ENCODE results near the gene BRD8. TPM values are rescaled to one million over a fixed set of nuclear protein-coding genes. Genes with fewer than 3 reads are reported as not detected.
A peak's percentile ranks its signal among the peaks of the same experiment; 100 is the strongest.

BRD8 gene, protein sequence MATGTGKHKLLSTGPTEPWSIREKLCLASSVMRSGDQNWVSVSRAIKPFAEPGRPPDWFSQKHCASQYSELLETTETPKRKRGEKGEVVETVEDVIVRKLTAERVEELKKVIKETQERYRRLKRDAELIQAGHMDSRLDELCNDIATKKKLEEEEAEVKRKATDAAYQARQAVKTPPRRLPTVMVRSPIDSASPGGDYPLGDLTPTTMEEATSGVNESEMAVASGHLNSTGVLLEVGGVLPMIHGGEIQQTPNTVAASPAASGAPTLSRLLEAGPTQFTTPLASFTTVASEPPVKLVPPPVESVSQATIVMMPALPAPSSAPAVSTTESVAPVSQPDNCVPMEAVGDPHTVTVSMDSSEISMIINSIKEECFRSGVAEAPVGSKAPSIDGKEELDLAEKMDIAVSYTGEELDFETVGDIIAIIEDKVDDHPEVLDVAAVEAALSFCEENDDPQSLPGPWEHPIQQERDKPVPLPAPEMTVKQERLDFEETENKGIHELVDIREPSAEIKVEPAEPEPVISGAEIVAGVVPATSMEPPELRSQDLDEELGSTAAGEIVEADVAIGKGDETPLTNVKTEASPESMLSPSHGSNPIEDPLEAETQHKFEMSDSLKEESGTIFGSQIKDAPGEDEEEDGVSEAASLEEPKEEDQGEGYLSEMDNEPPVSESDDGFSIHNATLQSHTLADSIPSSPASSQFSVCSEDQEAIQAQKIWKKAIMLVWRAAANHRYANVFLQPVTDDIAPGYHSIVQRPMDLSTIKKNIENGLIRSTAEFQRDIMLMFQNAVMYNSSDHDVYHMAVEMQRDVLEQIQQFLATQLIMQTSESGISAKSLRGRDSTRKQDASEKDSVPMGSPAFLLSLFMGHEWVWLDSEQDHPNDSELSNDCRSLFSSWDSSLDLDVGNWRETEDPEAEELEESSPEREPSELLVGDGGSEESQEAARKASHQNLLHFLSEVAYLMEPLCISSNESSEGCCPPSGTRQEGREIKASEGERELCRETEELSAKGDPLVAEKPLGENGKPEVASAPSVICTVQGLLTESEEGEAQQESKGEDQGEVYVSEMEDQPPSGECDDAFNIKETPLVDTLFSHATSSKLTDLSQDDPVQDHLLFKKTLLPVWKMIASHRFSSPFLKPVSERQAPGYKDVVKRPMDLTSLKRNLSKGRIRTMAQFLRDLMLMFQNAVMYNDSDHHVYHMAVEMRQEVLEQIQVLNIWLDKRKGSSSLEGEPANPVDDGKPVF
- 52.7 and 61.6 TPM in 2 replicates for total RNA-seq

DNA sequence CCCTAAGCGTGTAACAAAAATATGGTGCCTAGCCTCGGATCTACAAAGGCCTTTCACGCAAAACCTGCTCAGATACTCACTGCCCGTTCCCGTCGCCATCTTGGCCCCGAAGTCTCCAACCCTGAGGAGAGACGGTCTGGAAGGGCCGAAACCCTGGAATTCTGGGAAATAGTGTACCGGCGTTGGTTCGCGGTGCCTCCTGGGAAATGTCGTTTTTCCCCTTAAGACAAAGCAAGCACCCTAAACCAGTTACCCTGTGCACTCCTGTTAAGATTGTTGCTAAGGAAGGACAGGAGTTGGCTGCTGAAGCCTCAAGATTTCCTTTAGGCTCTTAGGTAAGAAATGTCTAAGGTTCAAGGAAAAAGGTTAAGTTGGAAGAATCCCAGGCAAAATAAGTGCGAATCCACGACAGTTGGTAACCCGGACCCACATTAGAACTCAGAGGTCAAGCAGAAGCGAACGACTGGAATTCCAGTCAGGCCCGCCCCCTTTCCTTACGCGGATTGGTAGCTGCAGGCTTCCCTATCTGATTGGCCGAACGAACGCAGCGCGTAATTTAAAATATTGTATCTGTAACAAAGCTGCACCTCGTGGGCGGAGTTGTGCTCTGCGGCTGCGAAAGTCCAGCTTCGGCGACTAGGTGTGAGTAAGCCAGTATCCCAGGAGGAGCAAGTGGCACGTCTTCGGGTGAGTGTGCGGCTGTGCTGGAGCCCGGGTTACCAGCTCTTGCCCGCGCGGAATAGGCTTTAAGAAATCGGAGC, at the start of gene BRD8, which contains the start of gene KIF20A:
Gene BRD8 (minus strand): TSS at position 115 of the 761 bp plus-strand sequence. CDS start 16 bp downstream, at position 99.
Gene KIF20A (plus strand): TSS at position 597 of the 761 bp plus-strand sequence. CDS start 569 bp downstream, outside the sequence.

DNA sequence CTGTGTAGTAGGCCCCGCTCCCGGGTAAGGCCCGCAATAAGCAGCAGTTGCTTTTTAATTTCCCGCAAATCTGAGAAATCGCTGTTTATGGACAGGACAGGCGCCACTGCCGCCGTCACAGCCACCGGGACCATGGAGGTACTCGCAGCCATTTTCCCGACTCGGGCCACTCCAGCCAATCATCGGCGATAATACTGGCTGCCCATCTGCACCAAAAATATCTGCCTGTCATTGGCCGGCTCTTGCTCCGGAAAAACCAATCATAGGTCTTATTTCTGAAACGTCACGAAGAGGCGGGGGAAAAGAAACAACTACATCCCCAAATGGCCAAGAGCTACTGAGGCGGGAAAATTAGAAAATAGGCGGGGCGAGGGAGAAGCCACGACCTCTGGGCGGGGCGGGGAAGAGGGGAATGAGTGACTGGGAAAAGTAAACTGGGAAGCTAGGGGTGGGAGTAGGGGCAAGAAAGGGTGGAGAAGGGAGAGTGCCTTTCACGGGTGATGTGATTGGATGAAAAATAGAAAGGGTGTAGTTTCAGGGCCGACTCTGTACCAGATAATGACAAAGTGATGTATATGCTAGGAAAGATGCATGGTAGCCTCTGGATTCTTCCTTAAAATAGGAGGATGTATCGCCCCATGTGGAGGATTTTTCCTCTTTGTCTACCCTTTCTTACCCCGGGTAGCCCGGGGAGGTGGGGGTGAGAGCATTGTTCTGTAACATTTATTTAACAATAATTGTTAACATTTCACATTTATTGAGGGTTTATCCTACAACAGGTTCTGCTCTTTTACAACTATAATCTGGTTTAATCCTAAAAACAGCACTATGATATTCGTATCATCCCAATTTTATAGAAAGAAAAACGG, 35.0 kb upstream of the BRD8 start, which contains the start of gene CDC23:
Gene CDC23 (minus strand): TSS at position 163 of the 869 bp plus-strand sequence. CDS start 11 bp downstream, at position 152.

DNA sequence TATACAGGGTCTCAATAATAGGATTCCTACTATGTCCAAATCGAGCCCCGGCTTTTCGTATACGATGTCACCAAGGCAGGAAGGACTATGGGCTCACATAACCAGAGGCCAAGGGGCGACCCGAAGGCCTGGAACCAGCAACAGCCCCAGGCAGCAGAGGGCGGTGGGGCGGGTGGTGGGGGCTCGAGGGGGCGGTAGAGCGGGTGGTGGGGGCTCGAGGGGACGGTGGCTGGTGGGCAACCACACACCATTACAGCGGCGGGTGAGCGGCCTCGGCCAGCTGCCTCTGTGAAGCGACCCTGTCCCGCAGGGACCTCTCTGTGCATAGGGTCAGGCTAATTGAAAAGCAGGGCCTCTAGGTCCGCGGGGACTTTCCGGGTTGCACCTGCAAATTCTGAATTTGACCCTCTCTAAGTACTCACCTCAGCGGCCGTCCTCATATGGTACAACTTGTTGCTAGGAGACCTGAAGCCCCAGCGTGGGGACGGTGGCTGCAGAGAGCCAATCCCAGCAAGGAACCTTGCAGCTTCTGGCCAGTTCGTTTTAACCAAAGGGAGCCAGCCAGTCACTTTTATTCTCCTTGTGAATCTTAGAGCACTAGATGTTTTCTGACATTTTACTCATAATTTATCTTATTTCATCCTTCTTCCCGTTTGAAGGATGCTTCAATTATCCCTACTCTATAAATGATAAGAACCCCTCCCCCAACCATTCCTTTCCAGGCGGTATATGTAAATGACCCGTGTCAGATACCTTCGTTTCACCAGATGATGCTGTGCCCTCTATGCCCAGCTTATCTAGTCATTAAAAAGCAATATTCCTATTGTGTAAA, 39.3 kb downstream of the BRD8 start, which contains the start of gene NME5:
Gene NME5 (minus strand): TSS at position 480 of the 832 bp plus-strand sequence. CDS start 648 bp downstream, outside the sequence.

Small RNAs within 50 kb of the gene (small RNA-seq; reads per million reads assigned to genes)
- gene RNU6-460P = 0.63 reads per million
- 1.5 reads per million, percentile 38 among the genes with 10 or more reads in this experiment for gene RNU6-888P

Other genes starting within 250 kb of the BRD8 start
- gene FAM13B, start 145.6 kb downstream of the BRD8 start, total RNA-seq = 28.5 and 33.1 TPM in 2 replicates
- gene WNT8A, start 94.6 kb downstream of the BRD8 start, total RNA-seq = not detected in 2 replicates
- gene NME5, start 39.2 kb downstream of the BRD8 start, total RNA-seq = 1.1 and 1.6 TPM in 2 replicates
- 63.7 and 116 TPM in 2 replicates for gene KIF20A, start 482 bp upstream of the BRD8 start, total RNA-seq
- gene CDC23, start 34.7 kb upstream of the BRD8 start, total RNA-seq = 45.1 and 48.4 TPM in 2 replicates
- not detected in 2 replicates for gene GFRA3, start 96.0 kb upstream of the BRD8 start, total RNA-seq
- gene CDC25C, start 153.2 kb upstream of the BRD8 start, total RNA-seq = 13.0 and 19.0 TPM in 2 replicates
- 32.2 and 34.4 TPM in 2 replicates for gene FAM53C, start 159.6 kb upstream of the BRD8 start, total RNA-seq
- gene KDM3B, start 174.1 kb upstream of the BRD8 start, total RNA-seq = 61.6 and 69.0 TPM in 2 replicates